Smooth muscle cell (in vitro differentiated cells): ENCODE data around the gene TSPAN3. TPM values are rescaled to one million over a fixed set of nuclear protein-coding genes. Genes with fewer than 3 reads are reported as not detected.

Source experiments
- DNase-seq: peaks from one replicate; lab custom pipeline; 2025; ENCODE audit not compliant: unreplicated experiment; lab: John Stamatoyannopoulos, UW
- H2AFZ ChIP-seq: fragments of 200-600 bp; sonication (generic); 2 replicates; pipeline ENCODE4 v1.6.0; 2016; ENCODE audit warnings: antibody characterized with exemption, low read depth, mild to moderate bottlenecking
- H3F3A ChIP-seq: fragments of 200-600 bp; sonication (generic); 2 replicates; pipeline ENCODE4 v1.6.0; 2017; ENCODE audit warnings: antibody characterized with exemption, low read depth
- H3K27ac ChIP-seq: fragments of 200-600 bp; sonication (generic); 2 replicates; pipeline ENCODE4 v1.5.1; 2016; ENCODE audit warnings: low read depth, mild to moderate bottlenecking
- H3K27me3 ChIP-seq: fragments of 200-600 bp; sonication (generic); 2 replicates; pipeline ENCODE4 v1.6.1; 2016; ENCODE audit warnings: low read depth, mild to moderate bottlenecking
- H3K36me3 ChIP-seq: fragments of 200-600 bp; sonication (generic); 2 replicates; pipeline ENCODE4 v1.5.1; 2016; ENCODE audit warnings: low read depth
- H3K4me1 ChIP-seq: fragments of 200-600 bp; sonication (generic); 2 replicates; pipeline ENCODE4 v1.5.1; 2016; ENCODE audit warnings: low read depth
- H3K4me2 ChIP-seq: fragments of 200-600 bp; sonication (generic); 2 replicates; pipeline ENCODE4 v1.6.0; 2016; ENCODE audit warnings: mild to moderate bottlenecking
- H3K4me3 ChIP-seq: fragments of 200-600 bp; sonication (generic); 2 replicates; pipeline ENCODE4 v1.5.1; 2016; ENCODE audit warnings: mild to moderate bottlenecking
- H3K79me2 ChIP-seq: fragments of 200-600 bp; sonication (generic); 2 replicates; pipeline ENCODE4 v1.6.0; 2016; ENCODE audit warnings: low read depth, mild to moderate bottlenecking
- H3K9ac ChIP-seq: fragments of 200-600 bp; sonication (generic); 2 replicates; pipeline ENCODE4 v1.6.0; 2016; ENCODE audit warnings: low read depth
- H3K9me3 ChIP-seq: fragments of 200-600 bp; sonication (generic); replicated peaks from 2 replicates; pipeline ENCODE4 v1.5.1; 2016; ENCODE audit warnings: low read depth
- H4K20me1 ChIP-seq: fragments of 200-600 bp; sonication (generic); 2 replicates; pipeline ENCODE4 v1.6.0; 2016; ENCODE audit warnings: low read depth
- WGBS: methylation state at CpG from one replicate; pipeline ENCODE4 v1.1.7; 2016; ENCODE audit warnings: low lambda C conversion rate; 5-methylcytosine and 5-hydroxymethylcytosine counted together
- polyA plus RNA-seq: library from polyadenylated mRNA; unstranded; fragments of >200 nt; fragmentation: Nextera tagmentation; extraction: Ambion mirVana; gene quantifications from 2 replicates; pipeline ENCODE4 v1.2.1, GENCODE V29; 2016
- total RNA-seq: library from RNA; depleted of rRNA; stranded (reverse); fragments of >200 nt; gene quantifications from 2 replicates; pipeline ENCODE4 v1.2.3, GENCODE V29; 2014
- TF ChIP-seq, protein P1 (sequence below): fragments of 200-600 bp; sonication (generic); IDR thresholded peaks from 2 replicates; pipeline ENCODE4 v1.5.1; 2017; ENCODE audit warnings: borderline replicate concordance, mild to moderate bottlenecking, antibody characterized with exemption; ENCODE audit not compliant: insufficient read depth, poor library complexity, severe bottlenecking

TSPAN3 gene
- total and polyA plus RNA-seq, 2 experiments from 2014 or later: 257 to 276 TPM

DNA sequence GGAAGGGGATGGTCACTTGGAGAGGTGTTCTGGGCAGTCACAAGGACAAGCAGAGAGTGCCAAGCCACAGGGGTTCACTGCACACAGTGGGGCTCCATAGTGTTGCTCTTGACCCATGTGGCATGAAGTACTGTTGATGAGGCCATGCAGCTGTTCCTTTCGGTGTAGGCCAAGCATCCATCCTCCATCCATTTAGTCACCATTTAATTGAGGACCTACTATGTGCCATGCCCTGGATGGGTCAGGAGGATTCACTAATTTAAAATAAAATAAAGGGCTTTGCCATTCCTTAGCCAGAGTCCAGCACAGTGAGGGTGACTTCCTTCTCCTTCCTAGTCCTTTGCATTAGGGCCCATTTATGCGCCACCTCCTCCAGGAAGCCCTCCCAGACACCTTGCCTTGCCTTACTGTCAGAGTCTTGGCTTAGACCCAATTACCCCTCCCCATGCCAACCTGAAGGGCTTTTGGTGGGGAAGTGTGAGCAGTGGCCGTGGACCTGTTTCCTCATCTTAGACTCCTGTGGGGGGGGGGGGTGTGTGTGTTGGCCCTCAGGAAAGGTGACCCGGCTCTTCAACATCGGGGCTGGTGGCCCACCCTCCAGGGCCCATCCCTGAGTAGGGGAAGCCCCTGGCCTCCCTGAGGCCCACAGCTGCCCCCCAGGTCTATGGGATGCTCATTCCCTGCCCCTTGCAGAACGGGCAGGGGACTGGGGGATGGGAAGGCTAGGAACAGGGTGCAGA, 50.4 kb downstream of the TSPAN3 start:
- Histone ChIP-seq H3K4me1 (no peaks in the 10 kb centered on the region), H3K9me3 (no peaks in the 10 kb centered on the region), H3K9ac (no peak overlapping the region), H4K20me1 (no peaks in the 10 kb centered on the region), H3K27me3 (no peaks in the 10 kb centered on the region), H3K27ac (no peak overlapping the region), H2AFZ (no peak overlapping the region), H3K4me2 (no peak overlapping the region), H3K79me2 (no peaks in the 10 kb centered on the region), H3K4me3 (no peak overlapping the region), H3F3A (no peaks in the 10 kb centered on the region), H3K36me3 (no peaks in the 10 kb centered on the region)
- TF ChIP-seq, protein P1, sequence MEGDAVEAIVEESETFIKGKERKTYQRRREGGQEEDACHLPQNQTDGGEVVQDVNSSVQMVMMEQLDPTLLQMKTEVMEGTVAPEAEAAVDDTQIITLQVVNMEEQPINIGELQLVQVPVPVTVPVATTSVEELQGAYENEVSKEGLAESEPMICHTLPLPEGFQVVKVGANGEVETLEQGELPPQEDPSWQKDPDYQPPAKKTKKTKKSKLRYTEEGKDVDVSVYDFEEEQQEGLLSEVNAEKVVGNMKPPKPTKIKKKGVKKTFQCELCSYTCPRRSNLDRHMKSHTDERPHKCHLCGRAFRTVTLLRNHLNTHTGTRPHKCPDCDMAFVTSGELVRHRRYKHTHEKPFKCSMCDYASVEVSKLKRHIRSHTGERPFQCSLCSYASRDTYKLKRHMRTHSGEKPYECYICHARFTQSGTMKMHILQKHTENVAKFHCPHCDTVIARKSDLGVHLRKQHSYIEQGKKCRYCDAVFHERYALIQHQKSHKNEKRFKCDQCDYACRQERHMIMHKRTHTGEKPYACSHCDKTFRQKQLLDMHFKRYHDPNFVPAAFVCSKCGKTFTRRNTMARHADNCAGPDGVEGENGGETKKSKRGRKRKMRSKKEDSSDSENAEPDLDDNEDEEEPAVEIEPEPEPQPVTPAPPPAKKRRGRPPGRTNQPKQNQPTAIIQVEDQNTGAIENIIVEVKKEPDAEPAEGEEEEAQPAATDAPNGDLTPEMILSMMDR: no peak
- WGBS: 94% methylated on average over 6 of the region's 6 CpGs
- no peak for DNase-seq

DNA sequence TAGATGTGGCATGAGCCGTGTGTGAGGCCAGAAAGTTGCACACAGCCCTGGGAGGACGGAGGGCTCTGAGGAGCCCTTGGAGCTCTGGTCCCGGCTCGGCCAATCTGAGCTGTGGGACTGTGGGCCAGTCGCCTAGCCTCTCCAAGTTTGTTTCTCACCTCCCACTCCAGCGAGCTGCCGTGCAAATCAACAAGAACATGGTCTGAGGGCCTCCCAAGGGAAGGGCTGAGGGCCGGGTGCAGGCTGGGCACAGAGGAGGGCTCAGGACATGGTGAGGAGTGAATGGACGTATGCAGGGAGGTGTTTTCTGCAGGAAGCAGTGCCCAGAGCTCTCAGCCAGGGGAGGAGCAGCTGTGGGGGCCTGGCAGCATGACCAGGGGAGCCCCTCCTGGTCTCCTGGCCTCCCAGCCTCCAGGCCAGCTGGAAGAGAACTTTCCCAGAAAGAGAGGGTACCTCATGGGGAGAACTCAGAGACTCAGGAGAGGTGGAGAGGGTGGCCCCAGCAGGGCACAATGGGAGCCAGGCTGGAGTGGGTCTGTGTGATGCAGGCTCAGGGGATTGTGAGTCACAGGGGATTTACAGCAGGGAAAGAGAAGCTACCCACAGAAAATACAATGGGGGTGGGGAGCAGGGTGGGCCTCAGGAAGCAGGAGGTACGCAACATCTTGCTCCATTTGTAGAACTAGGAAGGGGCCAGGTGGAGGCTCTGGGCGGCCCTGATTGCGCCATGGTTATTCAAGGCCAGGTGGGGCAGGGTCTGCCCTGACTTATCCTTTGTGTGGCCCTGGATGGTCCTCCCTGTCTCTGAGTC, 51.2 kb downstream of the TSPAN3 start:
- H3K27ac ChIP-seq: no peak overlapping the region
- H3K4me3 ChIP-seq: no peak overlapping the region
- no peak overlapping the region for H3K9ac ChIP-seq
- H3K4me2 ChIP-seq: no peak overlapping the region
- H3K79me2 ChIP-seq: no peaks in the 10 kb centered on the region
- no peaks in the 10 kb centered on the region for H3K9me3 ChIP-seq
- H3K36me3 ChIP-seq: no peaks in the 10 kb centered on the region
- 60% methylated on average over 12 of the region's 12 CpGs for WGBS
- no peak for DNase-seq
- no peaks in the 10 kb centered on the region for H3F3A ChIP-seq
- no peaks in the 10 kb centered on the region for H3K4me1 ChIP-seq
- TF ChIP-seq, protein P1: no peak
- no peaks in the 10 kb centered on the region for H3K27me3 ChIP-seq
- no peak overlapping the region for H2AFZ ChIP-seq
- no peaks in the 10 kb centered on the region for H4K20me1 ChIP-seq

DNA sequence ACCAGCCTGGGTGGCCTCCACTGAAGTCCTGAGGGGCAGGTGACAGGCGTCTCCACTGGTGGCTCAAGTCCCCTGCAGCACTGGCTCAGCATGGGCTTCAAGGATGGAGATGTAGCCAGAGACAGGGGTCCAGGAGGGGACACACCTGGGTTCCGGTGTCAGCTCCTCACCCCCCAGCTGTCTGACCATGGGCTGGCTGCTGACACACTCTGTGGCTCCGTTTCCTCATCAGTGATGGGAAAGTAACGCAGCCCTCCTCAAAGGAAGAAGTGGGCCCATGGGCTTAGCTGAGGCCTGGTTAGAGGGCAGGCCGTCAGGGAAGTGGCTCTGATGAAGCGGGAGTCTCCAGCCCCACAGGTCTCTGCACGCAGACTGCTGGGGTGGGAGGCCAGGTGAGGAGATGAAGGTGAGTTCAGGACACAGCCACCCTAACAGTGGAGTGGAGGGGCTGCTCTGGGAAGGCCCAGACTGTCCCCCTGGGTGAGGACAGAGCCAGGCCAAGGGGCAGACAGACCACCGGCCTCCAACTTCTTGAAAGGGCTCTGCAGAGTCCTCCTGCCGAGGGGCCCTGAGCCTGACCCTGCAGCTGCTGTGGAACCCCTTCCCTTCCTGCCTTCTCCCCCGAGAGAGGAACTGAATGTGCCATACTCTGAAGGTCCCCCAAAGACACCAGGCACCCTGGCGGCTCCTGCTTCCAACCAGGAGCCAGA, 52.0 kb downstream of the TSPAN3 start:
- H3K79me2 ChIP-seq: no peaks in the 10 kb centered on the region
- no peak overlapping the region for H3K27ac ChIP-seq
- no peaks in the 10 kb centered on the region for H3K9me3 ChIP-seq
- H3K36me3 ChIP-seq: no peaks in the 10 kb centered on the region
- DNase-seq: no peak
- TF ChIP-seq, protein P1: no peak
- no peak overlapping the region for H3K9ac ChIP-seq
- H3K4me2 ChIP-seq: no peak overlapping the region
- H3K4me3 ChIP-seq: no peak overlapping the region
- H3K27me3 ChIP-seq: no peaks in the 10 kb centered on the region
- H3F3A ChIP-seq: no peaks in the 10 kb centered on the region
- H3K4me1 ChIP-seq: no peaks in the 10 kb centered on the region
- no peak overlapping the region for H2AFZ ChIP-seq
- H4K20me1 ChIP-seq: no peaks in the 10 kb centered on the region
- WGBS: 96% methylated on average over 11 of the region's 11 CpGs
